Panc1 (cell line): ENCODE data around the gene HRH3.

Source experiments
- CTCF ChIP-seq: fragments of 450-650 bp; IDR thresholded peaks from 2 replicates; pipeline ENCODE4 v1.5.1; 2017; ENCODE audit warnings: mild to moderate bottlenecking
- POLR2AphosphoS5 ChIP-seq: IDR thresholded peaks from 2 replicates; pipeline ENCODE4 v1.6.1; 2012; ENCODE audit warnings: mild to moderate bottlenecking, low read depth, low read length, moderate library complexity
- REST ChIP-seq, 2 experiments: IDR thresholded peaks; 2 replicates each; pipeline ENCODE4 v1.6.1; 2011 to 2012; ENCODE audit warnings: low read depth in 2 of 2, control low read depth in 1 of 2, low read length in 1 of 2, mild to moderate bottlenecking in 1 of 2, moderate library complexity in 1 of 2; ENCODE audit not compliant: insufficient read depth in 1 of 2

GRCh38 chr20:62233684-62234083 is 13.6 kb upstream of the HRH3 start:
- TF ChIP-seq REST (IDR thresholded peaks at IDR 0.05; ENCODE audit: insufficient read depth in 1 of 2, low read depth in 2 of 2, low read length in 1 of 2) (no peak), CTCF (no peak), POLR2AphosphoS5 (no peak)
